Measurements from ENCODE around the gene HEATR5A. TPM values are rescaled to one million over a fixed set of nuclear protein-coding genes. Genes with fewer than 3 reads are reported as not detected.
"Not testable (repeated sequence)": the region's sequence is repeated elsewhere in the genome, so short reads cannot be mapped to it uniquely, and the experiment has no call there.

The HEATR5A gene
- total RNA-seq (16.1 and 31.7 TPM in 2 replicates), polyA plus RNA-seq (12.2 and 23.2 TPM in 2 replicates)

GRCh38 chr14:31420319-31421111 lies at the start of gene HEATR5A:
HEATR5A (minus strand) TSS chr14:31420550; CDS start chr14:31402975, 17,575 bp downstream.
- DNase-seq (ENCODE audit: low read depth in 1 of 2, low spot score in 1 of 2) = peak; percentile 97 to 98
- H3K27ac ChIP-seq = peak within 1 kb of the TSS; percentile 89
- no peaks in the 10 kb centered on the region for H3K9me3 ChIP-seq (ENCODE audit: low read depth)
- no peaks in the 10 kb centered on the region for H3K27me3 ChIP-seq
- peaks cover 12% of the 10 kb centered on the region for H3K4me1 ChIP-seq (ENCODE audit: low read depth)
- H3K36me3 ChIP-seq = no peaks in the 10 kb centered on the region
- H3K4me3 ChIP-seq = peak within 1 kb of the TSS; percentile 87
- TF ChIP-seq CTCF (IDR thresholded peaks at IDR 0.05; ENCODE audit: low read depth, low read length) = peak; percentile 25

- TF ChIP-seq CTCF (IDR thresholded peaks at IDR 0.05; ENCODE audit: low read depth, low read length) = no peak
- Histone ChIP-seq H3K9me3 (ENCODE audit: low read depth) (no peaks in the 10 kb centered on the region), H3K4me1 (ENCODE audit: low read depth) (no peaks in the 10 kb centered on the region), H3K27me3 (no peaks in the 10 kb centered on the region), H3K4me3 (no peak overlapping the region), H3K36me3 (no peaks in the 10 kb centered on the region), H3K27ac (no peak overlapping the region)
- no peak for DNase-seq (ENCODE audit: low read depth in 1 of 2, low spot score in 1 of 2)
These were observed 46.2 kb upstream of the HEATR5A start for GRCh38 chr14:31466554-31466953.

- H3K4me1 ChIP-seq (ENCODE audit: low read depth) = no peaks in the 10 kb centered on the region
- no peak overlapping the region for H3K4me3 ChIP-seq
- DNase-seq (ENCODE audit: low read depth in 1 of 2, low spot score in 1 of 2) = peak in 1 of 2 donors; percentile 7
- H3K36me3 ChIP-seq = no peaks in the 10 kb centered on the region
- H3K27me3 ChIP-seq = no peaks in the 10 kb centered on the region
- H3K9me3 ChIP-seq (ENCODE audit: low read depth) = no peaks in the 10 kb centered on the region
- TF ChIP-seq CTCF (IDR thresholded peaks at IDR 0.05; ENCODE audit: low read depth, low read length) = no peak
- no peak overlapping the region for H3K27ac ChIP-seq
These were observed 44.8 kb upstream of the HEATR5A start for GRCh38 chr14:31465111-31465510.

GRCh38 chr14:31462450-31462849 lies 42.1 kb upstream of the HEATR5A start:
- not testable (repeated sequence) for DNase-seq (ENCODE audit: low read depth in 1 of 2, low spot score in 1 of 2); H3K9me3 ChIP-seq (ENCODE audit: low read depth); H3K4me3 ChIP-seq; H3K27ac ChIP-seq; H3K36me3 ChIP-seq; H3K27me3 ChIP-seq
- peaks cover 12% of the 10 kb centered on the region for H3K4me1 ChIP-seq (ENCODE audit: low read depth)

- peaks cover 12% of the 10 kb centered on the region for H3K4me1 ChIP-seq (ENCODE audit: low read depth)
- H3K27ac ChIP-seq = no peak overlapping the region
- no peaks in the 10 kb centered on the region for H3K36me3 ChIP-seq
- no peaks in the 10 kb centered on the region for H3K27me3 ChIP-seq
- no peak overlapping the region for H3K4me3 ChIP-seq
- no peak for TF ChIP-seq CTCF (IDR thresholded peaks at IDR 0.05; ENCODE audit: low read depth, low read length)
- no peak for DNase-seq (ENCODE audit: low read depth in 1 of 2, low spot score in 1 of 2)
- H3K9me3 ChIP-seq (ENCODE audit: low read depth) = no peaks in the 10 kb centered on the region
These were observed 41.2 kb upstream of the HEATR5A start for GRCh38 chr14:31461545-31461944.

Measured in cardiac muscle cell (in vitro differentiated cells and primary cell).